ENCODE results near the gene MTHFD1L. TPM values are rescaled to one million over a fixed set of nuclear protein-coding genes. Genes with fewer than 3 reads are reported as not detected.

The MTHFD1L gene
- polyA plus RNA-seq, 3 donors = 0.25 to 1.3 (median 0.39) TPM

- H3K27ac Mint-ChIP-seq = no peak overlapping the region
- no peaks in the 10 kb centered on the region for H3K4me1 ChIP-seq (ENCODE audit: control insufficient read depth in 1 of 2, insufficient read depth in 2 of 2, low read length in 2 of 2)
- H3K36me3 Mint-ChIP-seq = no peaks in the 10 kb centered on the region
- no peak overlapping the region for H2AFZ ChIP-seq (ENCODE audit: insufficient read depth, low read depth, low read length, poor library complexity, severe bottlenecking)
- WGBS (ENCODE audit: insufficient coverage) = no CpG with 5 or more reads among the region's 2 CpGs
- intact Hi-C loops (cut with micrococcal nuclease) = no loop called here
- H3K4me1 Mint-ChIP-seq = no peaks in the 10 kb centered on the region
- no peaks in the 10 kb centered on the region for H3K36me3 ChIP-seq (replicated peaks in 1 of 2; ENCODE audit: control insufficient read depth in 1 of 2, insufficient read depth in 2 of 2, low read length in 2 of 2)
- no peaks in the 10 kb centered on the region for H3K79me2 ChIP-seq (ENCODE audit: insufficient read depth, low read length)
- H3K27me3 ChIP-seq (ENCODE audit: control insufficient read depth in 2 of 2, insufficient read depth in 2 of 2, low read length in 2 of 2) = no peaks in the 10 kb centered on the region
- H3K27ac ChIP-seq (ENCODE audit: low read depth in 1 of 2, low read length in 2 of 2) = no peak overlapping the region
- no peaks in the 10 kb centered on the region for H3K27me3 Mint-ChIP-seq (ENCODE audit: low read depth in 3 of 3)
- H3K4me3 Mint-ChIP-seq = no peak overlapping the region
- no peak overlapping the region for H3K4me3 ChIP-seq (replicated peaks in 1 of 3; ENCODE audit: low read depth in 2 of 3, low read length in 3 of 3)
- no peaks in the 10 kb centered on the region for H4K20me1 ChIP-seq (ENCODE audit: insufficient read depth, low read length)
- no peak for TF ChIP-seq CTCF (IDR thresholded peaks at IDR 0.05)
- peaks cover 0 to 8% of the 10 kb centered on the region in 2 donors for H3K9me3 ChIP-seq (replicated peaks in 1 of 2; ENCODE audit: control insufficient read depth in 1 of 2, insufficient read depth in 1 of 2, low read length in 2 of 2)
- DNase-seq = no peak
- no peak overlapping the region for H3K4me2 ChIP-seq (replicated peaks; ENCODE audit: extremely low read depth, low read length, poor library complexity, severe bottlenecking)
- H3K9me3 Mint-ChIP-seq = peaks cover 0 to 17% (median 8%) of the 10 kb centered on the region in 7 donors
- no peak overlapping the region for H3K9ac ChIP-seq (ENCODE audit: insufficient read depth, low read length, poor library complexity, severe bottlenecking)
Measured at GRCh38 chr6:151075527-151075926, 210.0 kb downstream of the MTHFD1L start.

- H3K4me2 ChIP-seq (replicated peaks; ENCODE audit: extremely low read depth, low read length, poor library complexity, severe bottlenecking) = no peak overlapping the region
- no peaks in the 10 kb centered on the region for H3K4me1 ChIP-seq (ENCODE audit: control insufficient read depth in 1 of 2, insufficient read depth in 2 of 2, low read length in 2 of 2)
- intact Hi-C loops (cut with micrococcal nuclease) = no loop called here
- H3K9me3 Mint-ChIP-seq = peaks cover 0 to 17% (median 8%) of the 10 kb centered on the region in 7 donors
- no peaks in the 10 kb centered on the region for H3K79me2 ChIP-seq (ENCODE audit: insufficient read depth, low read length)
- H3K9ac ChIP-seq (ENCODE audit: insufficient read depth, low read length, poor library complexity, severe bottlenecking) = no peak overlapping the region
- no peak for TF ChIP-seq CTCF (IDR thresholded peaks at IDR 0.05)
- no peaks in the 10 kb centered on the region for H3K27me3 Mint-ChIP-seq (ENCODE audit: low read depth in 3 of 3)
- 83% methylated on average over 1 of the region's 5 CpGs for WGBS (ENCODE audit: insufficient coverage)
- H2AFZ ChIP-seq (ENCODE audit: insufficient read depth, low read depth, low read length, poor library complexity, severe bottlenecking) = no peak overlapping the region
- no peaks in the 10 kb centered on the region for H4K20me1 ChIP-seq (ENCODE audit: insufficient read depth, low read length)
- no peaks in the 10 kb centered on the region for H3K36me3 Mint-ChIP-seq
- no peak overlapping the region for H3K4me3 Mint-ChIP-seq
- DNase-seq = no peak
- H3K36me3 ChIP-seq (replicated peaks in 1 of 2; ENCODE audit: control insufficient read depth in 1 of 2, insufficient read depth in 2 of 2, low read length in 2 of 2) = no peaks in the 10 kb centered on the region
- peaks cover 0 to 8% of the 10 kb centered on the region in 2 donors for H3K9me3 ChIP-seq (replicated peaks in 1 of 2; ENCODE audit: control insufficient read depth in 1 of 2, insufficient read depth in 1 of 2, low read length in 2 of 2)
- H3K27ac Mint-ChIP-seq = peak overlapping the region in 1 of 7 donors; percentile 75
- H3K4me1 Mint-ChIP-seq = no peaks in the 10 kb centered on the region
- H3K4me3 ChIP-seq (replicated peaks in 1 of 3; ENCODE audit: low read depth in 2 of 3, low read length in 3 of 3) = no peak overlapping the region
- H3K27ac ChIP-seq (ENCODE audit: low read depth in 1 of 2, low read length in 2 of 2) = no peak overlapping the region
- no peaks in the 10 kb centered on the region for H3K27me3 ChIP-seq (ENCODE audit: control insufficient read depth in 2 of 2, insufficient read depth in 2 of 2, low read length in 2 of 2)
Measured at GRCh38 chr6:151075930-151076555, 210.5 kb downstream of the MTHFD1L start.

Measured in CD14-positive monocyte (primary cell).